CMK (cell line): ENCODE measurements around the gene CLIP3.
"Not testable (repeated sequence)": the region's sequence is repeated elsewhere in the genome, so short reads cannot be mapped to it uniquely, and the experiment has no call there.

Experiments
- DNase-seq: peaks from one replicate; pipeline ENCODE4 v3.0.0-alpha.2; 2010; ENCODE audit warnings: low read depth

The CLIP3 gene

GRCh38 chr19:36049080-36049698 is 16.5 kb upstream of the CLIP3 start:
- no peak for DNase-seq

GRCh38 chr19:36047835-36048234 is 15.2 kb upstream of the CLIP3 start:
- no peak for DNase-seq

DNA sequence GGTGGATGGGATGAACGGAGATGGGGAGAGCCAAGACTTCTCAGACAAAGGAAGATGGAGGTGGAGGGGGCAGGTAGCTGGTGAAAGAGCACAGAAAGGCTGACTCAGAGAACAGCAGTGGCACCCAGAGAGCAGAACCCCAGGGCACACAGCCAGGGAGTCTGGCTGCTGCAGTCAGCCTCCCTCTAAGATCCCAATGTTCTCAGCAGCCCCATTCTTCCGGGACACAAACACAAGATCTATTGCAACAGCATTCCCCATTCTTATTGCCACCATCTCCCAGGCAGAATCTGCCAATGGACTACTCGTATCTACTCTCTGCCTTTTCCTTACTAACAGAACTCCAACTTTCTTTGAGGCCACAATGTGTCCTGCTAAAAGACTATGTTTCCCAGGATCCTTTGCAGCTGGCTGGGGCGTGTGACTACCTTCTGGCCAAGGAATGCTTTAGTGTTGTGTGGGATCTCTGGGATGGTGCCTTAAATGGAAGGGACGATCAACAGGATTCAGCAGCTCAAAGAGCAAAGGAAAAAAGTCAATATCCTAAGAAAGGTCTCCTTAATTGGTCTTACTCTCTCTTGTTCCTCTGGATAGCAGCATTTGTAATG is 13.9 kb upstream of the CLIP3 start:
- DNase-seq, result no peak

GRCh38 chr19:36043952-36044351 is 11.3 kb upstream of the CLIP3 start:
- no peak for DNase-seq

DNA sequence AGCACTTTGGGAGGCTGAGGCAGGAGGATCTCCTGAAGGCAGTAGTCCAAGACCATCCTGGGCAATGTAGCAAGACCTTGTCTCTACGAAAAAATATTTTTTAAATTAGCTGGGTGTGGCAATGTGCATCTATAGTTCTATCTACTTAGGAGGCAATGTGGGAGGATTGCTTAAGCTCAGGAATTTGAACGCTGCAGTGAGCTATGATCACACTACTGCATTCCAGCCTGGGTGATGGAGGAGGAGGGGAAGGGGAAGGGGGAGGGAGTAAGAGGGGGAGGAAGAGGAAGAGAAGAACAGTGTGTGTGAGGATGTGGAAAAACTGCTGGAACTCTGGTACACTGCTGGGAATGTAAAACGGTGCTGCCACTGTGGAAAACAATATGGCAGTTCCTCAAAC is 9.2 kb upstream of the CLIP3 start:
- no peak for DNase-seq

DNA sequence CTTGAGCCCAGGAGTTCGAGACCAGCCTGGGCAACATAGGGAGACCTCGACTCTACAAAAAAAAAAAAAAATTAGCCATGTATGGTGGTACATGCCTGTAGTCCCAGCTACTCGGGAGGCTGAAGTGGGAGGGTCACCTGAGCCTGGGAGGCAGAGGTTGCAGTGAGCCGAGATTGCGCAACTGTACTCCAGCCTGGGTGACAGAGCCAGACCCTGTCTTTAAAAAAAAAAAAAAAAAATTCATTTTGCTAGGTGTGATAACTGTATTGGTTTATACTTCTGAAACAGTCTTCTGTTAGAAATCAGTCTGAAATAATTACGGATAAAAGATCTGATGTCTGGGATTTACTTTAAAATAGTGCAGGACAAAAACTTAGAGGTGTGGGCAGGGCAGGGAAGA is 8.4 kb upstream of the CLIP3 start:
- DNase-seq, result not testable (repeated sequence)

- DNase-seq, result no peak
Measured at GRCh38 chr19:36040495-36040894, 7.8 kb upstream of the CLIP3 start.

DNA sequence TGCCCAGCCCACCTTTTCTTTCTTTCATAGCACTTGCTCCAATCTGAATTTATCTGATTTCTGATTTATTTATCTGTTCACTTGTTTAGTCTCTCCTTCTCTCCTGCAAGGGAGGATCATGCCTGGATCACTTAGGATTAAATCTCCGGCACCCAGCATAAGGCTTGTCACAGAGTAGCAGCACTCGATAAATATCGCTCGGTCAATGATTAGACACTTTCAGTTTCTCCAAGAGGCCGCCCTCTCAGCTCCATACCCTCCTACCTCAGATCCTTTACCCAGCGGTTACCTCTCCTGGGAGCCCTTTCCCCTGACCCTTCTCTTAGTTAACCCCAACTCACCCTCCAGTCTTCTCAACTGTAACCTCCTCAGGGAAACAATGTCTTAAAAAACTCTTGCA is 1.4 kb downstream of the CLIP3 start:
- no peak for DNase-seq

DNA sequence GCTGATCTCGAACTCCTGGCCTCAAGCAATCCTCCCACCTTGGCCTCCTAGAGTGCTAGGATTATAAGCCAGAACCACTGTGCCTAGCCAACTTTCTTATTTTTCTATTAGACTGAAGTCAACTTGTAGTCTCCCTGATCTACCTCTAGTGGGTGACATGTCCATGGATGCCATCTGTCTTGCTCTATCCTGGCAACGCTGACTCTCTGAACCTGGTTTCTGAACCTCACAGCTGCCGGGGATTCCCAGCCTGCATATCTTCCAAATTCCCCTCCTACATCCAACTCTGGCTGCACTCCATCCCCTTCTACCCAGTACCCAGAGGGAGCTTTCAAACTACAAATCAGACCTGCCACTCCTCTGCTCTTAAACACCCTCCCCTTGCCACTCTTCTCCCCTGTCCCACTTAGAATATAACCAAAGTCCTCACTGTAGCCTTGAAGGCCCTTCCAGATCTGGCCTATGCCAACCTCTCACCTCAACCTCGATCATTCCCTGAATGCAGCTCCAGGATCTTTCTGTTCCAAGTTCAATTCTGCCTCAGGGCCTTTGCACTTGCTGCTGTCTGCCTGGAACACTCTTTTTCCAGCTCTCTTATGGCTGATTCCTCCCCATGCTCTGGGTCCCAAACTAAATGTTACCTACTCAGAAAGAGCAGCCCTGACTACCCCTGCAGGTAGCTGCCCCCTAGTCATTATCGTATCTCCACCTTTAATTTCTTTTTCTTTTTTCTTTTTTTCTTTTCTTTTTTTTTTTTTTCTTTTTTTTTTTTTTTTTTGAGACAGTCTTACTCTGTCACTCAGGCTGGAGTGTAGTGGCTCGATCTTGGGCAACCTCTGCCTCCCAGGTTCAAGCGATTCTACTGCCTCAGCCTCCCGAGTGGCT is 2.2 kb downstream of the CLIP3 start:
- no peak for DNase-seq

DNA sequence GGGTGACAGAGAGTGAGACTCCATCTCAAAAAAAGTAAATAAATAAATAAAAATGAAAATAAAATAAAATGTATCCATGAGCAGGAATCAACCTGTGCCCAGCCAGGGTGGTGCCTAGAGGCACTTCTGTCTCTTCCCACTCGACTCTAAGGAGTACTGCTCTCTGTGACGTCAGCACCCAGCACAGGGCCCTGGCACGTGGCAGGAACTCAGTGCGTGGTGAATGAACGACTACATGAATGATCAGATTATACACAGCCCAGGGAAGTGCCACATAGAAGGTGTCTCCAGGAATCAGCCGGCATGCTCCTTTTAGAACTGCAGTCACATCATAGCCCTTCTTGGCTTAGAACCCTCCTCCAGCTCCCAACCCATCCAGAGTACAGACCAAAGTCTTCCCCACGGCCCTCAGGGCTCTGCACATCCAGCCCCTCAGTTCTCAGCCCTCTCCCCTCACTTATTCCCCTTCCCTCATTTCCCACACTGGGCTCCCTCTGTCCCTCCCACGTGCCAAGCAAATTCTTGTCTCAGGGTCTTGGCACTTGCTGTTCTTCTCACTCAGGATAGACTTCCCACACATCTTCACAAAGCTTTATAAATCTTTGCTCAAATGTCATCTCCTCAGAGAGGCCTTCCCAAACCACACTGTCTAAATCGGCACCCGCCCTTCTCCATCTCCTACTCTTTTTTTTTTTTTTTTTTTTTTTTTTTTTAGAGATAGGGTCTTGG is 4.2 kb downstream of the CLIP3 start:
- DNase-seq, result no peak

DNA sequence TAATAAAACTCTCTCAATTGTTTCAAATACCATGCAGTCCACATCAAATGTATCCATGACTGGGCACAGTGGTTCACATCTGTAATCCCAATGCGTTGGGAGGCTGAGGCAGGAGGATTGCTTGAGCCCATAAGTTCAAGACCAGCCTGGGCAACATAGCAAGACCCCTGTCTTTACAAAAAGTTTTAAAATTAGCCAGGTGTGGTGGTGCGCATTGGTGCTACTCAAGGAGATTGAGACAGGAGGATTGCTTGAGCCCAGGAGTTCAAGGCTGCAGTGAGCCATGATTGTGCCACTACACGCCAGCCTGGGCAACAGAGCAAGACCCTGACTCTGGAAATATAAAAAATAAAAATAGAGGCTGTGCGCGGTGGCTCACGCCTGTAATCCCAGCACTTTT is 5.0 kb downstream of the CLIP3 start:
- no peak for DNase-seq

DNA sequence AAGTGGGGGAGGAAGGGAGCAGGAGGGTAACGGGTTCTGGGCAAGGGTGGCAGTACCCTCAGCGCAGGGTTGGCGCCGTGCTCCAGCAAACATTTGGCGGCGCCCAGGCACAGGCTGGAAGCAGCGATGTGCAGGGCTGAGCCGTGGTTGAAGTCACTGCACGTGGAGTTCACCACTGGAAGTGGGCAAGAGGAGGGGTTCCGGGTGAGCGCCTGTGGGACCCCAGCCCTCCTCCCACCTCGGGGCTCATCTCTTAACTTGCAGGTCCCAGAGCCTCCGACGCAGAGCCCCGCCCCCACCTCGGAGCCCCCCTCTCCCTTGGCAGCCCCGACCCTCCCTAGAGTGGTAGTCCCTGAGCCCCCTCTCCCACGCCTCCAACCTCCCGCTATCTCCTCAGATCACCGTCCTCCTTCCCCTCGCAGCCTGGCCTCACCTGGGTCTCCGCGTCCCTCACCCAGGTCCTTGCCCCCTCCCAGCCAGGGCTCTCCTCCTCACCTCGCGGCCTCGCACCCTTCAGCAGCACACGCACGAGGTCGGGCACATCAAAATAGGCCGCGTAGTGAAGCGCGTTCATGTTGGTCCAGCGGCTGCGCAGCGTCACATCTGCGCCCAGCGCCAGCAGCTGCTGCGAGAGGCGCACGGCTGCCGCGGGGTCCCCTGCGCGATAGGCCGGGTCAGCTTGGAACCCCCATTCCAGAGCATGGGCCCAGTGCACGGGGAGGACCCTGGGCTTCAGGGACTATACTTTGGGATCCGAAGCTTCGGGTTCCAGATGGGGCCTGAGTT is 6.4 kb downstream of the CLIP3 start:
- DNase-seq, result no peak

DNA sequence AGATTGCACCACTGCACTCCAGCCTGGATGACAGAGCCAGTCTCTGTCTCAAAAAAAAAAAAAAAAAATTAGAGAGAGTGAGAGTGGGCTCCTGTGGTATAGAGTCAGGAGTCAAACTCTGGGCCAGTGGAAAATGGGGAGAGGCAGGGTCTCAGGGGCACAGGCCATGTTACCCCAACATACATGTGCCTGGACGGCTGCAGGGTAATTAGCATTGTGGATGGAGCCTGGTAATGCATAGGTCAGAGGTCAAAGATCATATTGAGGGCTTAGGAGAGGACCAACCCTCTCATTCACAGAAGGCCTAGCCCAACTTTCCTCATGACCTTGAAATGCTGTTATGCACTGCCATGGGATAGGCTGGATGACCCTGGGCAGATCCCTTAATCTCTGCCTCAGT is 7.1 kb downstream of the CLIP3 start:
- DNase-seq, result no peak

GRCh38 chr19:36023432-36023831 is 9.2 kb downstream of the CLIP3 start:
- DNase-seq, result no peak

DNA sequence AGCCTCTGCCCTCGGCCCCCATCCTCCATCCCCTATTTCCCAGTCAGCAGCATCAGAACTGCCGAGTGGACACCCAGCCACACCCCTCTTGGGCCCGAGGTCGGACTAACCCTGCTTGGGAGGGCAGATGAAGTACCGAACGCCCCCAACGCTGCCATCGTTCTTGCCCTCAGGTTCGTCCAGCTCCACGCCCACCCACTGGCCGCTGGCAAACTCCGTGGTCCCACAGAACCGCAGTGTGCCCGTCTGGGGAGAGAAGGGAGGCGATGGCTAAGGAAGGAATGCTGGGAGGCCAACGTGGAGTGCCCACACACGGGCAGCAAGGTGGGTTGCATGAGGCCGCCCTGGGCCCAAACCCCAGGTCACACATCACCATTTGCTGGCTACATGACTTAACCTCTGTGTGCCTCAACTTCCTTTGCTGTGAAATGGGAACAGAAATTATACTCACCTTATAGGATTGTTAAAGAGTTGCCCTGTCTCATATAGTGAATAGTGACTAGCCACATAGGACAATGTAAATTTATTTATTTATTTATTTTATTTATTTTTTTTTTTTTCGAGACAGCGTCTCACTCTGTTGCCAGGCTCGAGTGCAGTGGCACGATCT is 13.5 kb downstream of the CLIP3 start:
- no peak for DNase-seq

GRCh38 chr19:36014012-36014924 is 18.4 kb downstream of the CLIP3 start, which contains the start of gene ALKBH6:
TSS of gene ALKBH6 (minus strand) at chr19:36014213. CDS start at chr19:36013397, 816 bp downstream.
- DNase-seq, result peak; percentile 96

- DNase-seq, result no peak
Measured at GRCh38 chr19:36013280-36014011, 19.2 kb downstream of the CLIP3 start.

GRCh38 chr19:36010402-36010801 is 22.3 kb downstream of the CLIP3 start:
- no peak for DNase-seq

- DNase-seq, result no peak
Measured at GRCh38 chr19:36009633-36010379, 22.9 kb downstream of the CLIP3 start.
